Measurements from ENCODE around the gene SLC25A2.
"Not testable (repeated sequence)": the region's sequence is repeated elsewhere in the genome, so short reads cannot be mapped to it uniquely, and the experiment has no call there.

DNA sequence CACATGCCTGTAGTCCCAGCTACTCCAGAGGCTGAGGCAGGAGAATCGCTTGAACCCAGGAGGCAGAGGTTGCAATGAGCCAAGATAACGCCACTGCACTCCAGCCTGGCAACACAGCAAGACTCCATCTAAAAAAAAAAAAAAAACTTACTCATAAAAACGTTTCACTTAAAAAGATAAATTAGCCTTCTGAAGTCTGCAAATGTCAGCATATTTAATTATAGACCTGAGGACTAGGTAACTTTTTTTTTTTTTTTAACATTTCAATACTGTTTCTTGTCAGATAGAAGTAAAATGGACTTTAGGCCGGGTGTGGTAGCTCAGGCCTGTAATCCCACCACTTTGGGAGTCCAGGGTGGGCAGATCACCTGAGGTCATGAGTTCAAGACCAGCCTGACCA, 13.1 kb upstream of the SLC25A2 start:
- TF ChIP-seq, protein P1, sequence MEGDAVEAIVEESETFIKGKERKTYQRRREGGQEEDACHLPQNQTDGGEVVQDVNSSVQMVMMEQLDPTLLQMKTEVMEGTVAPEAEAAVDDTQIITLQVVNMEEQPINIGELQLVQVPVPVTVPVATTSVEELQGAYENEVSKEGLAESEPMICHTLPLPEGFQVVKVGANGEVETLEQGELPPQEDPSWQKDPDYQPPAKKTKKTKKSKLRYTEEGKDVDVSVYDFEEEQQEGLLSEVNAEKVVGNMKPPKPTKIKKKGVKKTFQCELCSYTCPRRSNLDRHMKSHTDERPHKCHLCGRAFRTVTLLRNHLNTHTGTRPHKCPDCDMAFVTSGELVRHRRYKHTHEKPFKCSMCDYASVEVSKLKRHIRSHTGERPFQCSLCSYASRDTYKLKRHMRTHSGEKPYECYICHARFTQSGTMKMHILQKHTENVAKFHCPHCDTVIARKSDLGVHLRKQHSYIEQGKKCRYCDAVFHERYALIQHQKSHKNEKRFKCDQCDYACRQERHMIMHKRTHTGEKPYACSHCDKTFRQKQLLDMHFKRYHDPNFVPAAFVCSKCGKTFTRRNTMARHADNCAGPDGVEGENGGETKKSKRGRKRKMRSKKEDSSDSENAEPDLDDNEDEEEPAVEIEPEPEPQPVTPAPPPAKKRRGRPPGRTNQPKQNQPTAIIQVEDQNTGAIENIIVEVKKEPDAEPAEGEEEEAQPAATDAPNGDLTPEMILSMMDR (IDR thresholded peaks at IDR 0.05) = not testable (repeated sequence)
- not testable (repeated sequence) for TF ChIP-seq POLR2AphosphoS5 (IDR thresholded peaks at IDR 0.05; ENCODE audit: low read depth, low read length)
